Naive thymus-derived CD4-positive, alpha-beta T cell (primary cell): ENCODE data around the gene CRISP1. TPM values are rescaled to one million over a fixed set of nuclear protein-coding genes. Genes with fewer than 3 reads are reported as not detected.
"Not testable (repeated sequence)": the region's sequence is repeated elsewhere in the genome, so short reads cannot be mapped to it uniquely, and the experiment has no call there.

Experiments
- ATAC-seq: fragments of 150-1000 bp; cut with Tn5 transposase; 2 replicates; pipeline ENCODE4 v1.10.0; 2021; ENCODE audit warnings: mild to moderate bottlenecking, moderate library complexity
- CTCF ChIA-PET: fragments of 350-600 bp; sonication (Branson Sonifier 250); formaldehyde crosslinking; loops from one replicate; lab custom pipeline; 2021; ENCODE audit warnings: antibody characterized with exemption; lab: Charles Lee
- POLR2A ChIA-PET: fragments of 350-600 bp; sonication (Branson Sonifier 250); formaldehyde crosslinking; loops from one replicate; lab custom pipeline; 2021; ENCODE audit warnings: antibody characterized with exemption, inconsistent platforms; lab: Charles Lee
- DNase-seq, 9 donors: peaks; one replicate each; pipeline versions ENCODE4 v3.0.0 to v3.0.0-alpha.2; 2020 to 2022; ENCODE audit warnings: mixed read lengths in 1 of 9
- H3K27ac ChIP-seq: one replicate; pipeline ENCODE4 v1.7.0; 2013; ENCODE audit warnings: mild to moderate bottlenecking, low read depth, low read length, moderate library complexity
- H3K27me3 ChIP-seq, 2 donors: one replicate each; pipeline ENCODE4 v1.7.0; 2013; ENCODE audit warnings: low read length in 2 of 2, mild to moderate bottlenecking in 2 of 2, moderate library complexity in 2 of 2; ENCODE audit not compliant: control insufficient read depth in 2 of 2, insufficient read depth in 2 of 2
- H3K36me3 ChIP-seq, 3 experiments: 1 replicate in 2 of 3; 2 replicates in 1 of 3; pipeline ENCODE4 v1.7.0; 2013; ENCODE audit warnings: low read length in 3 of 3, mild to moderate bottlenecking in 3 of 3, moderate library complexity in 1 of 3; ENCODE audit not compliant: insufficient read depth in 3 of 3, control insufficient read depth in 2 of 3
- H3K4me1 ChIP-seq, 2 donors: one replicate each; pipeline ENCODE4 v1.7.0; 2013; ENCODE audit warnings: low read length in 2 of 2, mild to moderate bottlenecking in 2 of 2, moderate library complexity in 1 of 2; ENCODE audit not compliant: control insufficient read depth in 2 of 2, insufficient read depth in 2 of 2
- H3K4me3 ChIP-seq: 2 replicates; pipeline ENCODE4 v1.7.0; 2013; ENCODE audit warnings: mild to moderate bottlenecking, low read length
- H3K9me3 ChIP-seq, 3 experiments: 1 replicate in 2 of 3; 2 replicates in 1 of 3; pipeline ENCODE4 v1.7.0; 2013; ENCODE audit warnings: low read length in 3 of 3; ENCODE audit not compliant: control insufficient read depth in 2 of 3
- H3K27ac Mint-ChIP-seq, 9 donors: one replicate each; pipeline ENCODE4 v1.8.0; 2020 to 2022; ENCODE audit warnings: mixed read lengths in 9 of 9, mild to moderate bottlenecking in 8 of 9, moderate library complexity in 5 of 9, inconsistent platforms in 2 of 9
- H3K27me3 Mint-ChIP-seq, 5 donors: one replicate each; pipeline ENCODE4 v1.8.0; 2021 to 2022; ENCODE audit warnings: mixed read lengths in 5 of 5, mild to moderate bottlenecking in 1 of 5
- H3K36me3 Mint-ChIP-seq, 5 donors: one replicate each; pipeline ENCODE4 v1.8.0; 2020 to 2022; ENCODE audit warnings: mixed read lengths in 5 of 5, mild to moderate bottlenecking in 3 of 5, inconsistent platforms in 1 of 5
- H3K4me1 Mint-ChIP-seq, 7 donors: one replicate each; pipeline ENCODE4 v1.8.0; 2020 to 2022; ENCODE audit warnings: mixed read lengths in 7 of 7, mild to moderate bottlenecking in 3 of 7, inconsistent platforms in 1 of 7
- H3K4me3 Mint-ChIP-seq, 10 donors: one replicate each; pipeline ENCODE4 v1.8.0; 2020 to 2022; ENCODE audit warnings: mild to moderate bottlenecking in 10 of 10, mixed read lengths in 10 of 10, moderate library complexity in 6 of 10, inconsistent platforms in 2 of 10
- H3K9me3 Mint-ChIP-seq, 11 donors: one replicate each; pipeline ENCODE4 v1.8.0; 2020 to 2022; ENCODE audit warnings: mixed read lengths in 11 of 11, mild to moderate bottlenecking in 4 of 11, inconsistent platforms in 1 of 11, moderate library complexity in 1 of 11
- intact Hi-C, 2 donors: fragments of 100-400 bp; cut with micrococcal nuclease; formaldehyde crosslinking; loops; one replicate each; pipeline ENCODE4 v1.15.1; 2023
- polyA plus RNA-seq, 2 donors: library from polyadenylated mRNA; unstranded; fragments of 300-500 nt; fragmentation: Illumina TruSeq; gene quantifications; one replicate each; pipeline ENCODE4 v1.2.3, GENCODE V29; 2021
- total RNA-seq, 6 experiments: library from RNA in 5 of 6; stranded (reverse) in 5 of 6; gene quantifications; 1 replicate in 5 of 6; 2 replicates in 1 of 6; pipeline ENCODE4 v1.2.3 and lab custom pipeline; 2021 to 2026

Gene CRISP1
- total and polyA plus RNA-seq, 7 experiments from 2014 or later: not detected

DNA sequence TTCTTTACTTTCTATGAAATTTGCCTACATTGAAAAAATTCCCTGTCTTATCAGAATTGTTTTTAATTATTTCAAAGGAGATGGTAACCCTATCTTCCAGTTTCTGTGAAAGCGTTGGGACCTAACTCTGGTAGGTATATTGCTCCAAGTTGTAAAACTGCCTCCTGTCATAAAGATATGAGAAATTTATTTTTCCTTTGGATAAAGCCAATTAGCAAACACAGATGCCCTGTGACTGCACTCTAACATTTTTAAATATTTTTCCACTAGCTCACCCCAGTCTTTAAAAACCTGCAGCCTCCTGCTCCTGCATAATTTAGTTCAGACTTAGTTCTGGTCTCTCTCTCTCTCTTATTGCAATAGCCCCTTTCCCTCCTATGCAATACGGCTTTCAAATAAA is 39.0 kb upstream of the CRISP1 start:
- CTCF ChIA-PET: no interaction called here
- ATAC-seq: no peak
- Histone ChIP-seq H3K4me3 (no peak overlapping the region), H3K27me3 (no peaks in the 10 kb centered on the region), H3K36me3 (no peaks in the 10 kb centered on the region), H3K4me1 (no peaks in the 10 kb centered on the region), H3K9me3 (no peaks in the 10 kb centered on the region), H3K27ac (no peak overlapping the region)
- H3K36me3 Mint-ChIP-seq: no peaks in the 10 kb centered on the region
- H3K4me1 Mint-ChIP-seq: no peaks in the 10 kb centered on the region
- H3K27ac Mint-ChIP-seq: no peak overlapping the region
- H3K4me3 Mint-ChIP-seq: no peak overlapping the region
- DNase-seq: no peak
- intact Hi-C loops: no loop called here
- H3K27me3 Mint-ChIP-seq: no peaks in the 10 kb centered on the region
- POLR2A ChIA-PET: no interaction called here
- no peaks in the 10 kb centered on the region for H3K9me3 Mint-ChIP-seq

DNA sequence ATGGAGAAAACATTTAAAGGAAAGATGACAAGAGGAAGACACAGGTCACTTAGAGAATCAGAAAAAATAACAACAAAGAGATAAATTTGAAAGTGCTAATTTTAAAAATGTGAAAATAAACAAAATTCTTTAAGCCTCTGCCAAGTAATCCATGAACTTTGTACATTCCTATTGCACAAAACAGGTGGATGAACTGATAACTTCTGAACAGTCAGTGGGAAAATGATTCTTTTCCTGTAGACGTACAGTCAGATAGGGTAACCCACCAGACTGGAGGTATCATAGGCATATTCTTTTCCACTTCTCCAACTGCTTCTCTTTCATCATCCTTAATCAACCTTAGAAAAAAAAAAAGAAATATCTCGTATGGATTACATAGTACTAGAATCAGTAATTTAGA is 36.5 kb upstream of the CRISP1 start:
- DNase-seq (no peak), ATAC-seq (no peak)
- H3K27me3 ChIP-seq: no peaks in the 10 kb centered on the region
- no peaks in the 10 kb centered on the region for H3K9me3 ChIP-seq
- H3K4me3 Mint-ChIP-seq: no peak overlapping the region
- H3K4me1 Mint-ChIP-seq: no peaks in the 10 kb centered on the region
- CTCF ChIA-PET: no interaction called here
- POLR2A ChIA-PET: no interaction called here
- no peaks in the 10 kb centered on the region for H3K36me3 ChIP-seq
- H3K4me3 ChIP-seq: no peak overlapping the region
- H3K4me1 ChIP-seq: no peaks in the 10 kb centered on the region
- H3K9me3 Mint-ChIP-seq: no peaks in the 10 kb centered on the region
- intact Hi-C loops: no loop called here
- no peaks in the 10 kb centered on the region for H3K36me3 Mint-ChIP-seq
- no peak overlapping the region for H3K27ac Mint-ChIP-seq
- H3K27ac ChIP-seq: no peak overlapping the region
- H3K27me3 Mint-ChIP-seq: no peaks in the 10 kb centered on the region

DNA sequence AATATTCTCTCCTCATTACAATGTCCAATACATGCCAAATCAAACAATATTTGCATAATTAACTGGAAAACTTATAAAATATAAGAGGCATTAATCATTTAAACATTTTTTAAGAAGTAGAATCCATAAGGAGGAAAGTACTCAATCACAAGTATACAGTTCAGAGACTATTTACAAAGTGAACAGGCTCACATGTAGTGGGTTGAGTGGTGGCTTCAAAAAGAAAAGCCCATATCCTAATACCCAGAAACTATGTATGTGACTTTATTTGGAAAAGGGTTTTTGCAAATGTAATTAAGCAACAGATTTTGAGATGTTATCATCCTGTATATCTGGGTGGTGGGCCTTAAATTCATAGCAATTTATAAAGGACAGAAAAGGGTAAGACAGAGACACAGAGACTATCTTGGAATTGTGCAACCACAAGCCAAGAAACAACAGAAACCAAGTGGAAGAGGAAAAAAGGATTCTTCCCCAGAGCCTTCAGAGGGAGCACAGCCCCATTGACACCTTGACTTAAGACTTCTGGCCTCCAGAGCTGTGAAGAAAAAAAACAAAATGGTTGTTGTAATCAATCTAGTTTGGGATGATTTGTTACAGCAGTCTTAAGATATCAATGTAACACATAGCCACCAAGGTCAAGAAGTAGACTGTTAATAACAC is 32.7 kb upstream of the CRISP1 start:
- no peaks in the 10 kb centered on the region for H3K27me3 Mint-ChIP-seq
- Histone ChIP-seq H3K4me1 (no peaks in the 10 kb centered on the region), H3K9me3 (no peaks in the 10 kb centered on the region), H3K27me3 (no peaks in the 10 kb centered on the region), H3K27ac (no peak overlapping the region), H3K36me3 (no peaks in the 10 kb centered on the region), H3K4me3 (no peak overlapping the region)
- POLR2A ChIA-PET: no interaction called here
- H3K27ac Mint-ChIP-seq: no peak overlapping the region
- CTCF ChIA-PET: no interaction called here
- intact Hi-C loops: no loop called here
- H3K36me3 Mint-ChIP-seq: no peaks in the 10 kb centered on the region
- peaks cover 0 to 14% (median 7%) of the 10 kb centered on the region in 11 donors for H3K9me3 Mint-ChIP-seq
- no peak for DNase-seq
- no peaks in the 10 kb centered on the region for H3K4me1 Mint-ChIP-seq
- no peak for ATAC-seq
- no peak overlapping the region for H3K4me3 Mint-ChIP-seq

DNA sequence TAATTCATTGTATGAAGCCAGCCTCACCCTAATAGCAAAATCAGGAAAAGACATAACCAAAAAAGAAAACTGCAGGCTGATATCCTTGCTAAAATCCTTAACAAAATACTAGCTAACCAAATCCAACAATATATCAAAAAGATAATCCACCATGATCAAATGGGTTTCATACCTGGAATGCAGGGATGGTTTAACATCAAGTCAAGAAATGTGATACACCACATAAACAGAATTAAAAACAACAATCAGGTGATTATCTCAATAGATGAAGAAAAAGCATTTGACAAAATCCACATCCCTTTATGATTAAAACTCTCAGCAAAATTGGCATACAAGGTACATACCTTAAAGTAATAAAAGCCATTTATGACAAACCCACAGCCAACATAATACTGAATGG is 29.2 kb upstream of the CRISP1 start:
- DNase-seq, H3K4me3 ChIP-seq, H3K9me3 ChIP-seq, ATAC-seq, intact Hi-C loops, H3K4me1 ChIP-seq, CTCF ChIA-PET, POLR2A ChIA-PET, H3K36me3 Mint-ChIP-seq, H3K36me3 ChIP-seq, H3K27me3 ChIP-seq, H3K27ac Mint-ChIP-seq, H3K4me1 Mint-ChIP-seq, H3K27ac ChIP-seq, H3K27me3 Mint-ChIP-seq, H3K4me3 Mint-ChIP-seq: not testable (repeated sequence)
- peaks cover 0 to 15% (median 9%) of the 10 kb centered on the region in 11 donors for H3K9me3 Mint-ChIP-seq

DNA sequence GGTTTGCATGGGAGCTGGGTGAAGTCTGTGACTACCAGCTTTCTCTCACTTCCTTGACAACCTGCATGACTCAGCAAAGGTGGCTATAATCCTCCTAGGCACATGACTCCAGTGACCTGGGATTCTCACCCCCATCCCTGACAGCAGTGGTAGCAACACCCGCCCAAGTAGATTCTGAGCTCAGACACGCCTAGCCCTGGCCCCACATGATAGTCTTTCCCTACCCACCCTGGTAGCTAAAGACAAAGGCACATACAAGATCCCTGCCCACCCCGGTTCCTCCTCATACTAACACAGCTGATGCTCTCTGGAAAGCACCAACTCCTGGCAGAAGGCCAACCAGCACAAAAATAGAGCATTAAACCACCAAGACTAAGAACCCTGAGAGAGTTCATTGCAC is 25.9 kb upstream of the CRISP1 start:
- H3K36me3 ChIP-seq: no peaks in the 10 kb centered on the region
- H3K27me3 Mint-ChIP-seq: peaks cover 0 to 4% (median 0%) of the 10 kb centered on the region in 5 donors
- H3K4me1 Mint-ChIP-seq: no peaks in the 10 kb centered on the region
- H3K27me3 ChIP-seq: no peaks in the 10 kb centered on the region
- POLR2A ChIA-PET: no interaction called here
- no peaks in the 10 kb centered on the region for H3K4me1 ChIP-seq
- H3K9me3 ChIP-seq: no peaks in the 10 kb centered on the region
- no peak overlapping the region for H3K27ac Mint-ChIP-seq
- H3K36me3 Mint-ChIP-seq: no peaks in the 10 kb centered on the region
- H3K4me3 ChIP-seq: no peak overlapping the region
- CTCF ChIA-PET: no interaction called here
- DNase-seq (no peak), ATAC-seq (no peak)
- peaks cover 0 to 32% (median 12%) of the 10 kb centered on the region in 11 donors for H3K9me3 Mint-ChIP-seq
- intact Hi-C loops: no loop called here
- no peak overlapping the region for H3K27ac ChIP-seq
- no peak overlapping the region for H3K4me3 Mint-ChIP-seq

DNA sequence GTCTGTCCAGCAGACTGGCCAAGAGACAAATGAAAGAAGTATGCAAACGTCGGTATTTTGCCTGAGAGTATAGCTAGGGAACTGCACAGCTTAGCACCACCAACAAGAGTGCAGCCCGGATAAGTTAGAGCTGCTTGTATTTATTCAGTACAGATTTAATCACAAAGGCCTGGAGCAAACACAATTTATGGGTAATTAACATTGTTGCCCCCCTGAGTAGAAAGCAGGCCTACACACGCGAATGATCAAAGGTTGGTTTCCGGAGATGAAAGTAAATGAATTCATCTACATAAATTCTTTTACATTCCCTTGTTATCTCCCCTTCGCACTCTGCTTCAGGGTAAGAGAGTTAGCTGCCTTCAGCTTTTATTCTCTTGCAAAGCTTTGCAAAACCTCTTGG is 24.7 kb upstream of the CRISP1 start:
- Histone ChIP-seq H3K4me1 (no peaks in the 10 kb centered on the region), H3K4me3 (no peak overlapping the region), H3K9me3 (no peaks in the 10 kb centered on the region), H3K27me3 (no peaks in the 10 kb centered on the region), H3K27ac (no peak overlapping the region), H3K36me3 (no peaks in the 10 kb centered on the region)
- DNase-seq: no peak
- no peaks in the 10 kb centered on the region for H3K4me1 Mint-ChIP-seq
- no peak overlapping the region for H3K4me3 Mint-ChIP-seq
- ATAC-seq: no peak
- intact Hi-C loops: no loop called here
- H3K36me3 Mint-ChIP-seq: peaks cover 0 to 5% (median 0%) of the 10 kb centered on the region in 5 donors
- no peak overlapping the region for H3K27ac Mint-ChIP-seq
- peaks cover 0 to 31% (median 11%) of the 10 kb centered on the region in 11 donors for H3K9me3 Mint-ChIP-seq
- ChIA-PET POLR2A (no interaction called here), CTCF (no interaction called here)
- H3K27me3 Mint-ChIP-seq: peaks cover 0 to 4% (median 0%) of the 10 kb centered on the region in 5 donors

DNA sequence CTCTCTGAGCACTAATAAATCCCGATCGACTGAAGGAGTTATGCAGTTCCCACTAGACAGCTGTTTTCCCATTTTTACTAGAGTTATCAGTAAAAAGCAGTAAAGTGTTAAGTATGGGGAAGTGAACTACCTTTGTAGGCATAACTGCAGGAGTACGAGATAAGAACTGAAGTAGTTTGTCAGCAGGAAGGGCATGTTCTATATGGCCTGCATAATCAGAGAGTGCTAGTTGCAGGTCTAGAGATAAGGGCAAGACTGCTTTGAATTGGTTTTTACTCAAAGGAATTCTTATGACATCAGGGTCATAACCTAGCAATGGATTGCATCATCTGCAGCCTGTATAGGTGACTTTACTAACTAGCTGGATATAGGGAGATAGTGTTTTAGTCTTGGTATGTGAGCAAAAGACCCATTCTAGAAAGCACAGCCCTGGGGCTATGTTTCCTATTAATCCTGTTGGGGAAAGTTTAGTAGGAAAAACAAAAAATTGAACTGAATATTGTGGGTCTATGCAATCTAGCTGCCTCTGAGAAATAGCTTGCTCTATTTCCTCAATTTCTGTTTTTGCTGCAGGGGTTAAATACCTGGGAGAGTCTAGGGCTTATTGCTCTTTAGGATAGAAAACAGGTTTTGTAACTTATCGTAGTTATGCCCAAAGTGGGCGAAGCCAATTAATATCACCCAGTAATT is 22.6 kb upstream of the CRISP1 start:
- no peaks in the 10 kb centered on the region for H3K27me3 ChIP-seq
- POLR2A ChIA-PET: no interaction called here
- Mint-ChIP-seq H3K36me3 (peaks cover 0 to 5% (median 0%) of the 10 kb centered on the region in 5 donors), H3K4me1 (no peaks in the 10 kb centered on the region), H3K27me3 (peaks cover 0 to 4% (median 0%) of the 10 kb centered on the region in 5 donors), H3K27ac (no peak overlapping the region), H3K9me3 (peaks cover 0 to 29% (median 10%) of the 10 kb centered on the region in 11 donors), H3K4me3 (no peak overlapping the region)
- intact Hi-C loops: no loop called here
- H3K36me3 ChIP-seq: no peaks in the 10 kb centered on the region
- CTCF ChIA-PET: no interaction called here
- H3K9me3 ChIP-seq: no peaks in the 10 kb centered on the region
- H3K27ac ChIP-seq: no peak overlapping the region
- H3K4me1 ChIP-seq: no peaks in the 10 kb centered on the region
- no peak overlapping the region for H3K4me3 ChIP-seq
- no peak for DNase-seq
- ATAC-seq: no peak
